ENCODE measurements around the gene THRB. TPM values are rescaled to one million over a fixed set of nuclear protein-coding genes. Genes with fewer than 3 reads are reported as not detected.

THRB gene
- total and polyA plus RNA-seq, 8 donors: 2.1 to 12.4 (median 7.8) TPM

GRCh38 chr3:24495326-24495994 lies 810 bp upstream of the THRB start:
- no peaks in the 10 kb centered on the region for H3K27me3 ChIP-seq
- intact Hi-C loops (cut with DNase I): loop anchor here in 1 of 3 donors (10.0 kb wide), 1 partner anchor 131 kb away; no protein-coding TSS in a partner anchor
- H3K4me3 ChIP-seq: peak overlapping the region; percentile 56 to 76 (median 70)
- H3K9me3 ChIP-seq: no peaks in the 10 kb centered on the region
- no peaks in the 10 kb centered on the region for H3K36me3 ChIP-seq
- ATAC-seq (peak; percentile 54 to 74 (median 66)), FAIRE-seq (no peak), DNase-seq (peak; percentile 67 to 91 (median 78))
- peaks cover 0 to 11% (median 8%) of the 10 kb centered on the region in 3 donors for H3K4me1 ChIP-seq
- 3 to 4% methylated on average over 49 to 63 of the region's 63 CpGs for WGBS, 2 donors
- no peak for TF ChIP-seq CTCF (IDR thresholded peaks at IDR 0.05)
- H3K27ac ChIP-seq: peak overlapping the region; percentile 96 to 98 (median 97)

GRCh38 chr3:24493746-24494617 lies 668 bp downstream of the THRB start:
- Histone ChIP-seq H3K27me3 (no peaks in the 10 kb centered on the region), H3K9me3 (no peaks in the 10 kb centered on the region), H3K27ac (peak overlapping the region; percentile 96 to 98 (median 97)), H3K4me3 (peak overlapping the region; percentile 56 to 76 (median 70)), H3K36me3 (no peaks in the 10 kb centered on the region), H3K4me1 (peaks cover 0 to 11% (median 8%) of the 10 kb centered on the region in 3 donors)
- peak; percentile 39 to 59 (median 52) for ATAC-seq
- TF ChIP-seq CTCF (IDR thresholded peaks at IDR 0.05): no peak
- DNase-seq: peak; percentile 63 to 87 (median 76)
- intact Hi-C loops (cut with DNase I): loop anchor here in 1 of 3 donors (10.0 kb wide), 1 partner anchor 129 kb away; no protein-coding TSS in a partner anchor
- FAIRE-seq: no peak
- WGBS, 2 donors: 1% methylated on average over 50 of the region's 50 CpGs

GRCh38 chr3:24492971-24493551 lies 1.6 kb downstream of the THRB start:
- Histone ChIP-seq H3K4me1 (peaks cover 0 to 11% (median 8%) of the 10 kb centered on the region in 3 donors), H3K27me3 (no peaks in the 10 kb centered on the region), H3K27ac (peak overlapping the region in 1 of 4 donors; percentile 97), H3K36me3 (no peaks in the 10 kb centered on the region), H3K4me3 (peak overlapping the region in 2 of 4 donors; percentile 56 to 76), H3K9me3 (no peaks in the 10 kb centered on the region)
- DNase-seq (no peak), ATAC-seq (no peak), FAIRE-seq (no peak)
- no peak for TF ChIP-seq CTCF (IDR thresholded peaks at IDR 0.05)
- WGBS, 2 donors: 31 to 33% methylated on average over 4 of the region's 4 CpGs
- intact Hi-C loops (cut with DNase I): loop anchor here in 1 of 3 donors (10.0 kb wide), 1 partner anchor 128 kb away; no protein-coding TSS in a partner anchor

- Histone ChIP-seq H3K27me3 (no peaks in the 10 kb centered on the region), H3K4me3 (no peak overlapping the region), H3K4me1 (peaks cover 0 to 11% (median 8%) of the 10 kb centered on the region in 3 donors), H3K36me3 (no peaks in the 10 kb centered on the region), H3K9me3 (no peaks in the 10 kb centered on the region), H3K27ac (no peak overlapping the region)
- ATAC-seq (no peak), FAIRE-seq (no peak), DNase-seq (no peak)
- no peak for TF ChIP-seq CTCF (IDR thresholded peaks at IDR 0.05)
- intact Hi-C loops (cut with DNase I): loop anchor here in 1 of 3 donors (10.0 kb wide), 1 partner anchor 125 kb away; no protein-coding TSS in a partner anchor
- 37 to 58% methylated on average over 2 of the region's 2 CpGs for WGBS, 2 donors
Measured at GRCh38 chr3:24490151-24490550, 4.5 kb downstream of the THRB start.
